K562 (cell line): Measurements from ENCODE around the gene B4GALNT3. TPM values are rescaled to one million over a fixed set of nuclear protein-coding genes. Genes with fewer than 3 reads are reported as not detected.

Experiments used
- ATAC-seq: fragments of 200-7000 bp; cut with Tn5 transposase; 3 replicates; pipeline ENCODE4 v1.9.1; 2020; ENCODE audit warnings: moderate library complexity
- BruUV-seq: library from RNA; stranded (reverse); fragments of 400-500 nt; replicated peaks from 2 replicates; lab custom pipeline; 2021; lab: Mats Ljungman, UMichigan
- CTCF ChIA-PET: fragments of 300-600 bp; formaldehyde crosslinking; extraction: SDS; loops from one replicate; lab custom pipeline; 2021; ENCODE audit warnings: low intra/inter-chr PET ratio; lab: Yijun Ruan, JAX
- POLR2A ChIA-PET: fragments of 300-600, 350-650 bp; sonication (Branson Sonifier 250); formaldehyde crosslinking; extraction: SDS; loops from one replicate; lab custom pipeline; 2021; ENCODE audit warnings: antibody characterized with exemption, inconsistent platforms; lab: Yijun Ruan, JAX
- DNase-seq, 4 experiments: peaks; one replicate each; pipeline versions ENCODE4 v3.0.0 to v3.0.0-alpha.2; 2011 to 2018; ENCODE audit warnings: low spot score in 3 of 4, mixed read lengths in 3 of 4; ENCODE audit errors: extremely low read depth in 1 of 4
- FAIRE-seq: peaks from 2 replicates; lab custom pipeline; 2011; peaks lifted over from hg19 to GRCh38; lab: Jason Lieb, UNC
- H2AFZ ChIP-seq: 2 replicates; pipeline ENCODE4 v1.6.0; 2011; ENCODE audit warnings: low read depth, low read length, control low read depth, inconsistent platforms
- H3K27ac ChIP-seq: fragments of 200-600 bp; 3 replicates; pipeline ENCODE4 v1.8.0; 2011; ENCODE audit warnings: low read depth, mild to moderate bottlenecking, control low read depth, inconsistent platforms, low read length, moderate library complexity, mixed read lengths; ENCODE audit errors: extremely low read depth
- H3K27me3 ChIP-seq, 2 experiments: fragments of 300-600 bp in 1 of 2; 2 replicates in 1 of 2; 3 replicates in 1 of 2; pipeline versions ENCODE4 v1.6.0 to v1.8.0; 2011; ENCODE audit warnings: inconsistent platforms in 2 of 2, low read length in 2 of 2, mild to moderate bottlenecking in 1 of 2, mixed read lengths in 1 of 2, moderate library complexity in 1 of 2; ENCODE audit not compliant: control insufficient read depth in 2 of 2, insufficient read depth in 2 of 2
- H3K36me3 ChIP-seq: fragments of 300-600 bp; 3 replicates; pipeline ENCODE4 v1.8.0; 2011; ENCODE audit warnings: mild to moderate bottlenecking, low read length, inconsistent platforms; ENCODE audit not compliant: control insufficient read depth, insufficient read depth
- H3K4me1 ChIP-seq, 2 experiments: fragments of 200-600 bp in 1 of 2; replicated peaks in 1 of 2; 2 replicates in 1 of 2; 3 replicates in 1 of 2; pipeline versions ENCODE4 v1.5.1 to v1.8.0; 2011; ENCODE audit warnings: inconsistent platforms in 2 of 2, low read length in 2 of 2, mild to moderate bottlenecking in 1 of 2, mixed read lengths in 1 of 2, moderate library complexity in 1 of 2; ENCODE audit not compliant: control insufficient read depth in 2 of 2, insufficient read depth in 2 of 2
- H3K4me2 ChIP-seq: 2 replicates; pipeline ENCODE4 v1.6.1; 2011; ENCODE audit warnings: low read length, control low read depth, inconsistent platforms, mixed read lengths; ENCODE audit not compliant: insufficient read depth
- H3K4me3 ChIP-seq: fragments of 200-600 bp; sonication (generic), shearing (Covaris generic); 2 replicates; pipeline ENCODE4 v1.5.1; 2016; ENCODE audit warnings: control low read depth, inconsistent platforms
- H3K79me2 ChIP-seq: fragments of 200-600 bp; 3 replicates; pipeline ENCODE4 v1.8.0; 2011; ENCODE audit warnings: low read length, inconsistent platforms; ENCODE audit not compliant: control insufficient read depth, insufficient read depth
- H3K9ac ChIP-seq, 2 experiments: 2 replicates each; pipeline versions ENCODE4 v1.6.0 to v1.6.1; 2011; ENCODE audit warnings: low read depth in 2 of 2, low read length in 2 of 2, control low read depth in 1 of 2, inconsistent platforms in 1 of 2, mild to moderate bottlenecking in 1 of 2, mixed read lengths in 1 of 2; ENCODE audit not compliant: insufficient read depth in 1 of 2
- H3K9me1 ChIP-seq: one replicate; pipeline ENCODE4 v1.6.0; 2011; ENCODE audit warnings: inconsistent platforms, mild to moderate bottlenecking, low read length, moderate library complexity; ENCODE audit not compliant: control insufficient read depth, insufficient read depth
- H3K9me3 ChIP-seq: replicated peaks from 2 replicates; pipeline ENCODE4 v1.5.1; 2011; ENCODE audit warnings: low read depth, low read length, inconsistent platforms; ENCODE audit not compliant: control insufficient read depth, insufficient read depth
- H4K20me1 ChIP-seq: replicated peaks from 2 replicates; pipeline ENCODE4 v1.6.1; 2011; ENCODE audit warnings: low read length, inconsistent platforms, mixed read lengths; ENCODE audit not compliant: control insufficient read depth, insufficient read depth
- ATF3 ChIP-seq, 2 experiments: fragments of 450-650 bp in 1 of 2; sonication (generic) in 1 of 2; formaldehyde crosslinking in 1 of 2; IDR thresholded peaks in 1 of 2; conservative IDR thresholded peaks in 1 of 2; 2 replicates each; pipeline versions ENCODE4 v1.6.1 to v1.8.1; 2016 to 2023; ENCODE audit warnings: mild to moderate bottlenecking in 2 of 2, moderate library complexity in 2 of 2, inconsistent platforms in 1 of 2, missing genetic modification reagents in 1 of 2
- CEBPB ChIP-seq: fragments of 450-650 bp; IDR thresholded peaks from 2 replicates; pipeline ENCODE4 v1.6.1; 2016; ENCODE audit warnings: missing genetic modification characterization, missing compliant biosample characterization
- ELK1 ChIP-seq: sonication (generic); formaldehyde crosslinking; IDR thresholded peaks from 2 replicates; pipeline ENCODE4 v1.8.1; 2022; ENCODE audit warnings: missing genetic modification reagents
- KLF6 ChIP-seq: fragments of 250-450 bp; sonication (Bioruptor Pico); IDR thresholded peaks from 2 replicates; pipeline ENCODE4 v1.4.0; 2020; ENCODE audit warnings: mild to moderate bottlenecking, moderate library complexity, borderline replicate concordance
- NELFE ChIP-seq: IDR thresholded peaks from 2 replicates; pipeline ENCODE4 v1.6.1; 2011; ENCODE audit warnings: mild to moderate bottlenecking; ENCODE audit not compliant: insufficient read depth, insufficient read length
- PBX2 ChIP-seq, 2 experiments: IDR thresholded peaks in 1 of 2; conservative IDR thresholded peaks in 1 of 2; 2 replicates each; pipeline ENCODE4 v1.6.1; 2016; ENCODE audit warnings: low read depth in 2 of 2, mild to moderate bottlenecking in 1 of 2, missing compliant biosample characterization in 1 of 2, missing genetic modification characterization in 1 of 2, moderate library complexity in 1 of 2
- PKNOX1 ChIP-seq: fragments of 450-650 bp; IDR thresholded peaks from 2 replicates; pipeline ENCODE4 v1.6.1; 2016
- RBFOX2 ChIP-seq: fragments of 200-400 bp; formaldehyde crosslinking; IDR thresholded peaks from 2 replicates; pipeline ENCODE4 v1.6.1; 2017; ENCODE audit warnings: low read depth, mild to moderate bottlenecking, low read length, moderate library complexity
- RFX5 ChIP-seq: IDR thresholded peaks from 2 replicates; pipeline ENCODE4 v1.6.1; 2011; ENCODE audit warnings: low read depth, mild to moderate bottlenecking, improper control_type of control experiment, low read length
- SMARCA5 ChIP-seq: fragments of 450-650 bp; IDR thresholded peaks from 2 replicates; pipeline ENCODE4 v1.6.1; 2016
- THRAP3 ChIP-seq: fragments of 450-650 bp; IDR thresholded peaks from 2 replicates; pipeline ENCODE4 v1.6.1; 2016; ENCODE audit warnings: mild to moderate bottlenecking, inconsistent platforms, borderline replicate concordance
- WGBS: fragments of 100-300 bp; shearing (Covaris generic); methylation state at CpG from one replicate; pipeline ENCODE4 v1.1.6; 2016; ENCODE audit warnings: low coverage, mixed read lengths; ENCODE audit not compliant: insufficient coverage; ENCODE audit errors: missing lambda C conversion rate; 5-methylcytosine and 5-hydroxymethylcytosine counted together
- in situ Hi-C: fragments of 300-500 bp; cut with MboI; formaldehyde crosslinking; loops from 4 replicates; pipeline ENCODE4 v1.15.0; 2018; ENCODE audit warnings: inconsistent platforms, mixed read lengths
- intact Hi-C: fragments of 100-400 bp; cut with micrococcal nuclease; formaldehyde crosslinking; loops from 2 replicates; pipeline ENCODE4 v1.14.2; 2022
- polyA plus RNA-seq, 8 experiments: library from polyadenylated mRNA; depleted of rRNA in 4 of 8; stranded (reverse) in 5 of 8; unstranded in 3 of 8; fragments of >200 nt; fragmentation: Nextera tagmentation in 2 of 8; fragmentation: Illumina TruSeq in 1 of 8; extraction: Ambion mirVana in 2 of 8; extraction: Trizol in 1 of 8; gene quantifications; 2 replicates each; pipeline versions ENCODE4 v1.2.1 to v1.2.3, GENCODE V29; 2011 to 2014; ENCODE audit warnings: inconsistent platforms in 1 of 8, missing spikeins in 1 of 8
- total RNA-seq, 7 experiments: library from RNA; depleted of rRNA in 6 of 7; stranded (reverse); fragments of >200 nt in 6 of 7; fragmentation: Illumina TruSeq in 2 of 7; extraction: Trizol in 2 of 7; gene quantifications; 2 replicates each; pipeline versions ENCODE4 v1.2.1 to v1.2.3, GENCODE V29; 2011 to 2021; ENCODE audit warnings: low replicate concordance in 1 of 7

The B4GALNT3 gene
- total and polyA plus RNA-seq, 9 of the 15 experiments (the other 6 are each of a cell fraction or from before 2014, with no cell fraction given), result 0.04 to 0.36 (median 0.10) TPM; not detected in 6

- intact Hi-C loops (loop anchor here (5.0 to 10.0 kb wide), 3 partner anchors 376 to 1034 kb away; partner anchors contain the start of gene RAD52), in situ Hi-C loops (loop anchor here (5.0 to 25.0 kb wide), 3 partner anchors 181 to 1016 kb away; partner anchors contain the start of genes FBXL14, RAD52 and WNK1)
- Histone ChIP-seq H3K4me1 (peaks cover 21 to 45% of the 10 kb centered on the region in 2 experiments; a peak in 4 of 5 replicates), H3K36me3 (no peaks in the 10 kb centered on the region), H3K27me3 (no peaks in the 10 kb centered on the region), H3K27ac (peak overlapping the region; percentile 48; the same call in 1 of the 3 replicates), H3K9ac (peak overlapping the region; percentile 21 to 85; a peak in 2 of 4 replicates), H3K9me1 (no peaks in the 10 kb centered on the region), H3K79me2 (no peaks in the 10 kb centered on the region), H3K9me3 (no peaks in the 10 kb centered on the region), H3K4me3 (peak overlapping the region; percentile 56), H2AFZ (peak overlapping the region; percentile 81), H4K20me1 (no peaks in the 10 kb centered on the region), H3K4me2 (peak overlapping the region; percentile 80)
- CTCF ChIA-PET, result interaction anchor here (2.1 to 2.4 kb wide), 2 partner anchors 180 to 378 kb away, joined by 10 to 20 read pairs; partner anchors contain the start of genes RAD52 and WNK1
- 81% methylated on average over 8 of the region's 22 CpGs for WGBS
- no TSS peak for BruUV-seq
- TF ChIP-seq RBFOX2 (0 out of 2 replicates have a peak, but pooled peaks have one; percentile 6), THRAP3 (no peak), PBX2 (CRISPR knock-in tag; IDR thresholded peaks at IDR 0.05; ENCODE audit: low read depth) (peak; percentile 34; the same call in 1 of the 2 replicates), PBX2 (tag; conservative IDR thresholded peaks at IDR 0.05; ENCODE audit: low read depth) (0 out of 2 replicates have a peak, but pooled peaks have one; percentile 17), SMARCA5 (no peak), ELK1 (CRISPR knock-in tag) (no peak), PKNOX1 (peak; percentile 87), NELFE (no peak), ATF3 (IDR thresholded peaks at IDR 0.05) (no peak), ATF3 (CRISPR knock-in tag; conservative IDR thresholded peaks at IDR 0.05) (no peak), KLF6 (CRISPR knock-in tag) (no peak), CEBPB (no peak), RFX5 (no peak)
- ATAC-seq (peak; percentile 32), DNase-seq (peak; percentile 32 to 42 (median 41)), FAIRE-seq (no peak)
- POLR2A ChIA-PET, result interaction anchor here (0.6 to 1.2 kb wide), 7 partner anchors 177 to 523 kb away, joined by 3 read pairs; no protein-coding TSS in a partner anchor
These were observed 111.4 kb downstream of the B4GALNT3 start for GRCh38 chr12:570921-571794.
